A204.1 (cell line): ENCODE results near the gene KLK3.

ENCODE experiments used
- FAIRE-seq: peaks from 2 replicates; lab custom pipeline; 2012; peaks lifted over from hg19 to GRCh38; lab: Jason Lieb, UNC

KLK3 gene

DNA sequence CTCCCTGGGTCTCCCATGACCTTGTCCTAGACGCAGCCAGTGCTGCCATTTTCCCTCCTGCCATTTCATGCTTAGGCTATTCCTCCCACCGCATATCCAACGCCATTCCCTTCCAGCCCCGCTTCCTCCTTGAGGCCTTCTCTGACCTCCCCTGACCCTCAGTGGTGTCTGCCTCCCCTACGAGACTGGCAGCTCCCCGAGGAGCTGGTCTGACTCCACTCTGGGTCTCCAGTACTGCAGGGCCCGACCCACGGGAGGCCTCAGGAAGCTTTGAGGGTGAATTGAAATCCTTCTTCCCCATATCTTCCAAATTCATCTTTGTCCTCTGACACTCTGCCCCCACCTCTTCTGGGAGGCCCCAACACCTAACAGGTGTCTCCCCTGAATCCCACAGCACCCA lies 22.0 kb upstream of the KLK3 start:
- FAIRE-seq = no peak

DNA sequence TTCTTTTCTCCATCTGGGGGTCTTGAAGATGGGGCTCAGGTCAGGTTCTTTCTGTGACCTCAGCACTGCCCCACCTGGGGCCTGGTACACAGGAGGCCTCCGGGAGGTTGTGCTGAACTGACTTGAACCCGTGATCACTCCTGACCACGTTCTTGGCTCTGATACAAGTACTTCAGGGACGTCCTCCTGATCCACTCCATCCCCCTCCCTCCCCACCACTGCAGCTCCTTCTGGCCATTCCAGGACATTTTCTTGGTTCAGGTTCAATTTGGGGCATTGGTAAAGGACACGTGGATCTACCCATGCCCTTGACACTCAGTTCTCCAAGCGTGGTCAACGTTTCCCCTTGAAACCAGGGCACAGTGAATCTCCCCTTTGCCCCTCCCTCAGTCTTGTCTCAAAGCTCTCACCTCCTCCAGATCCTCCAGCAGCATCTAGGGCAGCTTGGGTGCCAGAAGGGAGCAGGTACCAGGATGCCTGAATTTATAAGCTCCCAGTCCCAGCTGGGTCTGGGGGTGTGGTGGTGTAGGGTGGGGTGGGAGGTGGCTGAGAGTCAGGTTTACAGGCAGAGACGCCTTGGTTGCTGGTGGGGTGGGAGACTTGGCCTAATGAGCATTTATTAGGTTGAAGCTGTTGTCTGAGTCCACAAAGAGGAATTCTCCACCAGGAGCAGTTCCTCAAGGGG lies 21.5 kb upstream of the KLK3 start, which contains the start of gene KLK15:
Gene KLK15, minus strand, starts transcription at position 458 of the 685 bp plus-strand sequence. CDS start 2,082 bp downstream, outside the sequence.
- no peak for FAIRE-seq

DNA sequence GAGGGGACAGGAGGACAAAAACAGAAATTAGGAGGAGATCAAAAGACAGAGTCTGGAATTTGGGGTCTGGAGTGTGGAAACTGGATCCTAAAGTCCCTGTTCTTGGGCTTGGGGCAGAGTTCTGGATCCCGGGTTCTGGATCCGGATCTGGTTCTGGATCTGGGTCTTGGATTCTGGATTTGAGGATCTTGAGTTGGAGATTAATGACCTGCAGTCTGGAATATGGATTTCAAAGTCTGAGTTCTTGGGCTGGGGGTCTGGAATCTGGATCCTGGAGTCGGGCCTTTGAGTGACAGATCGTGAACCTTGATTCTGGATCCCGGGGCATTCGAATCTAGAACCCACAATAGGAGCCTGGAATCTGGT lies 20.9 kb upstream of the KLK3 start:
- FAIRE-seq = no peak

DNA sequence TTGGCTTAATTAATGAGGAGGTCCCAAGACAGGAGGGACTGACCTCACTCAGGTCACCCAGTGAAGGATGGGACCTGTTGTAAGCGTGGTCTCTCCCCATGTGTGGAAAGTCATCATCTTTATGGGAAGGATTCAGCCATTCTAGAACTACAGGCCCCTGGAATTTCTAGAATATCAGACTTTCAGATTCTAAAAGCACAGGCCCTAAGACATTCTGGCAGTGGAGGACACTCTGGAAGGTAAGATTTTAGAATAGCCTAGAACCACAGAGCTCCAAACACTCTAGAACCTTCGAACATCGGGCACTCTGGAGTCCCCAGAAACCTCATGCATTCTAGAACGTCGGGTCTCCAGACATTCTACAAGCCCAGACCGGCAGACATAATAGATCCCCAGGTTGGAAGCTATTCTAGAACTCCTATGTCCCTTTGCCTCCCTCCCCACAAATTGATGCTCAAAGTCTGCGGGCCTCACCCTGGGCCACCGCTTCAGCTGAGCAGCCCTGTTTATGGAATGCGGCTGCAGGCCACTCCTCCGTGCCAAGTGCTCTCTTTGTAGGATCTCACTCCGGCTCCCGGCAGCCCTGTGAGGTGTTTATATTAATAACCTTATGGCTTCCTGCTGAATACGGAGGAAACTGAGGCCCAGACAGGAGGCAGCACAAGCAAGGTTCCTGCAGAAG lies 19.5 kb upstream of the KLK3 start:
- no peak for FAIRE-seq

DNA sequence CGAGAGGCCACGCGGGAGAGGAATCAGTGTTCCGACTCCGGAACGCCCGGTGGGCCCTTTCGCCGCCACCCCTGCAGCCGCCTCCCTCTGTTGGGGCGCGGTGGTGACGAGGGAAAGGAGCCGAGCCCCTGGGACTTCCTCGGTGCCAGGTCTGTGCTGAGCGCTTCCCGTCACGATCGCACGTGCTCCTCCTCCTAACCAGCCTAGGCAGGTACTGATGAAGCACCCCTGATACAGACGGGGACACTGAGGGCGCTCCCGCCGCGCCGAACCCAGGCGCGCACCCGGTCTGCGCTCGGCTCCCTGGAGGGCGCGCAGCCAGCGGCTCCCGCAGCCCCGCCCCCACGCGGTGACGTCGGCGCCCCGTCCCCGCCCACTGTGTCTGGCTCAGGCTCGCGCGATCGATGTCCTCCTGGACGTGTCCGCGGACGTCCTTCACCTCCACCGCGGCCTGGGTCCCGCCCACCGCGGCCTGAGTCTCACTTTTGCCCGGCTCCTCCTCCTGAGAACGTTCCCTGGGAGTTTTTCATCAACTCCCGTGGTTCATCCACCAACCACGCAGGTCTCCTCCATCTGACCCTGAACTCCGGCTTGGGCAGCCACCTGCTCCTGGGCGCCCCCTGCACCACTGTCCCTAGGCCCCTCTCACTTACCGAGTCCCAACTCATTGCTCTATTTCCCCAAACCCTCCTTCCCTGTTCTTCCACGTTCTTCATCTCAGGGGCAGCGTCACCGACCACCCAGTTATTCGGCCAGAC lies 18.8 kb upstream of the KLK3 start:
- FAIRE-seq = no peak

DNA sequence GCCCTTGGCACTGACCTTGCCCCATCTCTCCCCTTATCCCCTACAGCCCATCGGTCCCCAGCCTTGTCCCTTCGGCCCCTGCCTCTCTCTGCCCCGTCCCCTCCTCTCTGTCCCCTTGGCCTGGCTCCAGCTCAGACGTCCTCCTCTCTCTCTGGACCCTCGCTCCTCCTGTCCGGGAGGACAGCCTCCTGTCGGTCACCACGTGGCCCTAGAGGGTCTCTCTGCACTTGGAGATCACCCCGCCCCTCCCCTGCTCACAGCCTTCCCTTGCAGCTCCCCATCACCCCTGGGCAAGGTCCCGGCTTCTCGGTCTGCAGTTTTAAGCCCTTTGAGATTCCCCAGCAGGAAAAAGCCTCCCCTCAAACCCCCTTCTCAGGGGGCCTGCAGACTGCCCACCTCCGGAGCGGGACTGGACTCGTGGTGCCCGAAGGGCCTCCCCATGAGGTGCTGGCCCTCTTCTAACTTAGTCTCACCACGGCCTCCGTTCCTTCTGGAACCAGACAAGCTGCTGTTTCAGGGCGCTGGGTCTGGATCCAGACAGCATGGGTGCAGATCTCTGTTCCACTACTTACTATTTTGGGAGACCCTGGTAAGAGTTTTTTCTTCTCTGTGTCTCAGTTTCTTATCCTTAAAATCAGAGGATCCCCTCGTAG lies 18.0 kb upstream of the KLK3 start:
- no peak for FAIRE-seq

DNA sequence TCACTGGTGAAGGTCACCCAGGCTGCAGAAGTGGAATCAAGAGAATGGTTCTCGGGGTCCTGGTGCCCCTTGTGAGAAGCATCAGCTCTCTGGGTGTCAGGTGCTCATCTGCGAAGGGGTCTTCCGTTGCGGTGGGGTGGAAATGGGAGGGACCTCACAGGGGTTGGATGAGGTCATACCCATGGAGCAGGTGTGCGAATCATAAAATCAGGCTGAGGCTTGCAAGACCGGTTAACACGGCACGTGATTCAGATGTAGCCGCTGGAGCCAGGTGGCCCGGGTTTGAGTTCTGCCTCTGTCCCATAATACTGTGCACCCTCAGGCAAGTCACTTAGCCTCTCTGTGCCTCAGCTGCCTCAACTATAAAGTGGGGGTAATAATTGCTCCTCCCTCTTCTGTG lies 17.4 kb upstream of the KLK3 start:
- FAIRE-seq = no peak

DNA sequence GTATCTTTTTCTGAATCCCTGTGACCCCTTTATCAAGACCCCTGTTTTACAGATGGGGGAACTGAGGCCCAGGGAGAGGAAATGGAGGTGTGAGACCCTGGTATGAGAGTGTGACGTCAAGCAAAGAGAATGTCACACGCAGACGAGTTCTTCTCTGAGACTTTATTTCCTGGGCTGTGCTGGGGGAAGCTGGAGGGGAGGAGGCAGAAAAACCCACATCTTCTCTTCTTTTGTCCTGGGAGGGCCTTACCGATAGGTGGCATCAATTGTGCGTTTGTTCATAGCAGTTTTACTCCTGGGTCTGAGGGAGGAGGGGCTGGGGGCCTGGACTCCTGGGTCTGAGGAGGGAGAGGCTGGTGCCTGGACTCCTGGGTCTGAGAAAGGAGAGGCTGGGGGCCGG lies 16.5 kb upstream of the KLK3 start:
- no peak for FAIRE-seq

DNA sequence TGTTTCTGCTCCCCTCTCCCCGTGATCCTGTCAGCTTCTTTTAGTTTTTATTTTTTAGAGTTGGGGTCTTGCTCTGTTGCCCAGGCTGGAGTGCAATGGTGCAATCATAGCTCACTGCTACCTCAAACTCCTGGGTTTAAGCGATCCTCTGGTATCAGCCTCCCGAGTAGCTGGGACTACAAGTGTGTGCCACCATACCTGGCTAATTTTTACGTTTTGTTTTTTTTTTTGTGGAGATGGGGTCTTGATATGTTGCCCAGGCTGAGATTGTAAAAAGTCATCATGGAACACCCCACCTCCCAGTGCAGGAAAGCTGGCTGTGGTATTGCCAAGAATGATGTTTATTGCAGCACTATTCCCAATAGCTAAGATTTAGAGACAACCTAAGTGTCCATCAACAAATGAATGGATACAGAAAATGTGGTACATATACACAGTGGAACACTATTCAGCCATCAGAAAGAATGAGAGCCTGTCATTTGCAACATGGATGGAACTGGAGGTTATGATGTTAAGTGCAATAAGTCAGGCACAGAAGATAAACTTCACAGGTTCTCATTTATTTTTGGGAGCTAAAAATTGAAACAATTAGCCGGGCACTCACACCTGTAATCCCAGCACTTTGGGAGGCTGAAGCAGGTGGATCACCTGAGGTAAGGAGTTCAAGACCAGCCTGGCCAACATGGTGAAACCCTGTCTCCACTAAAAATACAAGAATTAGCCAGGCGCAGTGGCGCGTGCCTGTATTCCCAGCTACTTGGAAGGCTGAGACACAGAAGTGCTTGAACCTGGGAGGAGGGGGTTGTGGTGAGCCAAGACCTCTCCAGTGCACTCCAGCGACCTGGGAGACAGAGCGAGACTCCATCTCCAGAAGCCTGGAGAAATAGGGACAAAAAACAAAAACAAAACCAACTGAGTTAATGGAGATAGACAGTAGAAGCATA lies 14.7 kb upstream of the KLK3 start:
- FAIRE-seq = no peak

DNA sequence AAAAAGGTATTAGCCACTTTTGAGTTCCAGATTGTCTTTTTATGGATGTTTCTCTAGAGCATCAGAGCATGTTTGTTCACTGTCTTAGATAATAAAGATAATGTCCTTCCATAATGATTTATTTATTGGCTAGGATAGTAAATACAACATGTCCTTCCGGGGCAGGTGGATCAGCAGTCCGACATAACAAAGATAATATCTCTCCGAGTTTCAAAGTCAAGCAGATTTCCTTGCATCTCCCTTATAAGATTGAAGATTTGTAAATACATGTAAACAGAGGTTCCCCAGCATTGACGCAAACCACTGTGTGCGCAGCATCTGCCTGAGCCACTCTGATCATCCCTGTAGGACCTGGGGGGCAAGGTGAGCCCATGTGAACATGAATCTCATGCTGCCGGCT lies 12.6 kb upstream of the KLK3 start:
- no peak for FAIRE-seq

DNA sequence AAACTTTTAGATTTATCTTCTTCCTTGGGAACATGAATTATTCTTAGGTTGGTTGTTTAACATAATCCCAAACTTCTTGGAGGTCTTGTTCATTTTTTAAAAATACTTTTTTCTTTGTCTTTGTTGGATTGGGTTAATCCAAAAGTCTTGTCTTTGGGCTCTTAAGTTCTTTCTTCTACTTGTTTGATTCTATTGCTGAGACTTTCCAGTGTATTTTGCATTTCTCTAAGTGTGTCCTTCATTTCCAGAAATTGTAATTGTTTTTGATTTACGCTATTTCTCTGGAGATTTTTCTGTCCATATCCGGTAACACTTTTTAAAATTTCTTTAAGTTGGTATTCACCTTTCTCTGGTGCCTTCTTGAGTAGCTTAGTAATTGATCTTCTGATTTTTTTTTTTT lies 11.5 kb upstream of the KLK3 start:
- FAIRE-seq = no peak

DNA sequence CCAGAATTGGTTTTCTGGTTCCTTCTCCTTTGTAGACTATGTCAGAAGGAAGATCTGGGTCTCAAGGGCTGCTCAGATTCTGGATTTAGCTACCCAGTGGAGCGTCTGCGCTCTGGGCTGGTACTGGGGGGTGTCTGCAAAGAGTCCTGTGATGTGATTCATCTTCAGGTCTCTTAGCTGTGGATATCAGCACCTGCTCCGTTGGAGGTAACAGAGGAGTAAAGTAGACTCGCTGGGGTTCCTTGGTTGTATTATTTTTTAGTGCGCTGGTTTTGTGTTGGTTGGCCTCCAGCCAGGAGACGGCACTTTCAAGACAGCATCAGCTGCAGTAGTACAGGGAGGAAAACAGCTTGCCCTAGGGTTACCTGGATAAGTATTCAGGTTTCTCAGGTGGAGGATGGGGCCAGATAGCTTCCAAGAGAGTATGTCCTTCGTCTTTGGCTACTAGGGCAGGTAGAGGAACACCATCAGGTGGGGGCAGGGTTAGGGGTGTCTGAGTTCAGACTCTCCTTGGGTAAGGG lies 11.0 kb upstream of the KLK3 start:
- no peak for FAIRE-seq

DNA sequence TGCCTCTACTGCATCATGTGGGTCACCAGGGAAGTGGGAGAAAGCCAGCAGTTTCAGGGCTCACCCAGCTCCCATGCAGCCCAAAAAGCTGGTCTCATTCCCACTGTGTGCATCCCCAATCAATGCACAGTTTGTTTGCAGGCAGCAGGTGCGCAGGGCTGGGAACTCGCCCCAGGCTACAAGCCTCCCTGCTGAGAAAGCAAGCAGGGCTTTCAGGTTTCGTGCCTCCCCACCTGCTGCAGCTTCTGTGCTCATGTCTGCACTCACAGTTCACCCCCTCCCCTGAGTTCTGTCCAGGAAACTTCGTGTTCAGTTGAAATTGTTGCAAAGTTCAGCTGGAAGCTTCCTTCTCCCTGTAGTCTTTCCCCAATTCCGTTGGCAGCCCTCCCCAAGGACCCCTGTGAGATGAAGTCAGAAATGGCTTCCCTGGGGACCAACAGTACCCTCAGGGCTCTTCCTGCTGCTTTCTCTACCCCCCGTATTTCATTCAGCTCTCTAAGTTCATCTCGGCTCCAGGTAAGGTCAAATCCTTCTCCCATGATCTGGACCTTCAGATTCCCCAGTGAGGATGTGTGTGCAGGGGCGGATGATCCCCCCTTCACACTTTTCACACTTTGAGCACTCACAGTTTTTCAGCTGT lies 10.3 kb upstream of the KLK3 start:
- FAIRE-seq = no peak

DNA sequence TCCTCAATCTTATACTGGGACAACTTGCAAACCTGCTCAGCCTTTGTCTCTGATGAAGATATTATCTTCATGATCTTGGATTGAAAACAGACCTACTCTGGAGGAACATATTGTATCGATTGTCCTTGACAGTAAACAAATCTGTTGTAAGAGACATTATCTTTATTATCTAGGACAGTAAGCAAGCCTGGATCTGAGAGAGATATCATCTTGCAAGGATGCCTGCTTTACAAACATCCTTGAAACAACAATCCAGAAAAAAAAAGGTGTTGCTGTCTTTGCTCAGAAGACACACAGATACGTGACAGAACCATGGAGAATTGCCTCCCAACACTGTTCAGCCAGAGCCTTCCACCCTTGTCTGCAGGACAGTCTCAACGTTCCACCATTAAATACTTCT lies 4.0 kb upstream of the KLK3 start:
- FAIRE-seq = no peak

DNA sequence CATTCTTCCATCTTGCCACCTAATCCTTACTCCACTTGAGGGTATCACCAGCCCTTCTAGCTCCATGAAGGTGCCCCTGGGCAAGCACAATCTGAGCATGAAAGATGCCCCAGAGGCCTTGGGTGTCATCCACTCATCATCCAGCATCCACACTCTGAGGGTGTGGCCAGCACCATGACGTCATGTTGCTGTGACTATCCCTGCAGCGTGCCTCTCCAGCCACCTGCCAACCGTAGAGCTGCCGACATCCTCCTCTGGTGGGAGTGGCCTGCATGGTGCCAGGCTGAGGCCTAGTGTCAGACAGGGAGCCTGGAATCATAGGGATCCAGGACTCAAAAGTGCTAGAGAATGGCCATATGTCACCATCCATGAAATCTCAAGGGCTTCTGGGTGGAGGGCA lies 3.1 kb upstream of the KLK3 start:
- no peak for FAIRE-seq

DNA sequence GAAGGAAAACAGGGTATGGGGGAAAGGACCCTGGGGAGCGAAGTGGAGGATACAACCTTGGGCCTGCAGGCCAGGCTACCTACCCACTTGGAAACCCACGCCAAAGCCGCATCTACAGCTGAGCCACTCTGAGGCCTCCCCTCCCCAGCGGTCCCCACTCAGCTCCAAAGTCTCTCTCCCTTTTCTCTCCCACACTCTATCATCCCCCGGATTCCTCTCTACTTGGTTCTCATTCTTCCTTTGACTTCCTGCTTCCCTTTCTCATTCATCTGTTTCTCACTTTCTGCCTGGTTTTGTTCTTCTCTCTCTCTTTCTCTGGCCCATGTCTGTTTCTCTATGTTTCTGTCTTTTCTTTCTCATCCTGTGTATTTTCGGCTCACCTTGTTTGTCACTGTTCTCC lies 2.7 kb downstream of the KLK3 start:
- FAIRE-seq = no peak

DNA sequence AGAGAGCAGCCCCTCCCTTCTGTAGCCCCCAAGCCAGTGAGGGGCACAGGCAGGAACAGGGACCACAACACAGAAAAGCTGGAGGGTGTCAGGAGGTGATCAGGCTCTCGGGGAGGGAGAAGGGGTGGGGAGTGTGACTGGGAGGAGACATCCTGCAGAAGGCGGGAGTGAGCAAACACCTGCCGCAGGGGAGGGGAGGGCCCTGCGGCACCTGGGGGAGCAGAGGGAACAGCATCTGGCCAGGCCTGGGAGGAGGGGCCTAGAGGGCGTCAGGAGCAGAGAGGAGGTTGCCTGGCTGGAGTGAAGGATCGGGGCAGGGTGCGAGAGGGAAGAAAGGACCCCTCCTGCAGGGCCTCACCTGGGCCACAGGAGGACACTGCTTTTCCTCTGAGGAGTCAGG lies 4.2 kb downstream of the KLK3 start:
- FAIRE-seq = no peak

DNA sequence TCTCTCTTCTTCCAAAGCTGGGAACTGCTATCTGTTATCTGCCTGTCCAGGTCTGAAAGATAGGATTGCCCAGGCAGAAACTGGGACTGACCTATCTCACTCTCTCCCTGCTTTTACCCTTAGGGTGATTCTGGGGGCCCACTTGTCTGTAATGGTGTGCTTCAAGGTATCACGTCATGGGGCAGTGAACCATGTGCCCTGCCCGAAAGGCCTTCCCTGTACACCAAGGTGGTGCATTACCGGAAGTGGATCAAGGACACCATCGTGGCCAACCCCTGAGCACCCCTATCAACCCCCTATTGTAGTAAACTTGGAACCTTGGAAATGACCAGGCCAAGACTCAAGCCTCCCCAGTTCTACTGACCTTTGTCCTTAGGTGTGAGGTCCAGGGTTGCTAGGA lies 5.1 kb downstream of the KLK3 start:
- no peak for FAIRE-seq

DNA sequence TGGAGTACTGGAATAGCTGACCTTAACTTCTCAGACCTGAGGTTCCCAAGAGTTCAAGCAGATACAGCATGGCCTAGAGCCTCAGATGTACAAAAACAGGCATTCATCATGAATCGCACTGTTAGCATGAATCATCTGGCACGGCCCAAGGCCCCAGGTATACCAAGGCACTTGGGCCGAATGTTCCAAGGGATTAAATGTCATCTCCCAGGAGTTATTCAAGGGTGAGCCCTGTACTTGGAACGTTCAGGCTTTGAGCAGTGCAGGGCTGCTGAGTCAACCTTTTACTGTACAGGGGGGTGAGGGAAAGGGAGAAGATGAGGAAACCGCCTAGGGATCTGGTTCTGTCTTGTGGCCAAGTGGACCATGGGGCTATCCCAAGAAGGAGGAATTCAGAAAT lies 6.3 kb downstream of the KLK3 start:
- no peak for FAIRE-seq

DNA sequence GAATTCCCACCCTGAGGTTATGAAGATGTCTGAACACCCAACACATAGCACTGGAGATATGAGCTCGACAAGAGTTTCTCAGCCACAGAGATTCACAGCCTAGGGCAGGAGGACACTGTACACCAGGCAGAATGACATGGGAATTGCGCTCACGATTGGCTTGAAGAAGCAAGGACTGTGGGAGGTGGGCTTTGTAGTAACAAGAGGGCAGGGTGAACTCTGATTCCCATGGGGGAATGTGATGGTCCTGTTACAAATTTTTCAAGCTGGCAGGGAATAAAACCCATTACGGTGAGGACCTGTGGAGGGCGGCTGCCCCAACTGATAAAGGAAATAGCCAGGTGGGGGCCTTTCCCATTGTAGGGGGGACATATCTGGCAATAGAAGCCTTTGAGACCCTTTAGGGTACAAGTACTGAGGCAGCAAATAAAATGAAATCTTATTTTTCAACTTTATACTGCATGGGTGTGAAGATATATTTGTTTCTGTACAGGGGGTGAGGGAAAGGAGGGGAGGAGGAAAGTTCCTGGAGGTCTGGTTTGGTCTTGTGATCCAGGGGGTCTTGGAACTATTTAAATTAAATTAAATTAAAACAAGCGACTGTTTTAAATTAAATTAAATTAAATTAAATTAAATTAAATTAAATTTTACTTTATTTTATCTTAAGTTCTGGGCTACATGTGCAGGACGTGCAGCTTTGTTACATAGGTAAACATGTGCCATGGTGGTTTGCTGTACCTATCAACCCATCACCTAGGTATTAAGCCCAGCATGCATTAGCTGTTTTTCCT lies 7.0 kb downstream of the KLK3 start:
- no peak for FAIRE-seq
